ENCODE data around the gene POLR2F. TPM values are rescaled to one million over a fixed set of nuclear protein-coding genes. Genes with fewer than 3 reads are reported as not detected.
"Not testable (repeated sequence)": the region's sequence is repeated elsewhere in the genome, so short reads cannot be mapped to it uniquely, and the experiment has no call there.

The POLR2F gene
- total RNA-seq, 2 experiments from 2014 or later, result 131 to 140 TPM

GRCh38 chr22:37957232-37957631 lies 3.7 kb downstream of the POLR2F start:
- Mint-ChIP-seq H3K9me3 (no peaks in the 10 kb centered on the region), H3K4me3 (no peak overlapping the region), H3K27ac (no peak overlapping the region), H3K4me1 (peaks cover 24% of the 10 kb centered on the region), H3K36me3 (peaks cover 29% of the 10 kb centered on the region), H3K27me3 (peaks cover 7% of the 10 kb centered on the region)
- DNase-seq, result no peak

GRCh38 chr22:37959231-37959825 lies 5.8 kb downstream of the POLR2F start:
- no peak for DNase-seq
- Mint-ChIP-seq H3K36me3 (peaks cover 33% of the 10 kb centered on the region), H3K4me1 (peaks cover 17% of the 10 kb centered on the region), H3K27me3 (no peaks in the 10 kb centered on the region), H3K4me3 (no peak overlapping the region), H3K9me3 (no peaks in the 10 kb centered on the region), H3K27ac (no peak overlapping the region)

GRCh38 chr22:37961062-37961461 lies 7.6 kb downstream of the POLR2F start:
- Mint-ChIP-seq H3K27ac (no peak overlapping the region), H3K4me1 (peaks cover 13% of the 10 kb centered on the region), H3K4me3 (no peak overlapping the region), H3K27me3 (no peaks in the 10 kb centered on the region), H3K9me3 (no peaks in the 10 kb centered on the region), H3K36me3 (peaks cover 36% of the 10 kb centered on the region)
- DNase-seq, result no peak

- H3K4me3 Mint-ChIP-seq, result no peak overlapping the region
- peaks cover 21% of the 10 kb centered on the region for H3K36me3 Mint-ChIP-seq
- no peak for DNase-seq
- H3K27ac Mint-ChIP-seq, result no peak overlapping the region
- H3K9me3 Mint-ChIP-seq, result no peaks in the 10 kb centered on the region
- no peaks in the 10 kb centered on the region for H3K27me3 Mint-ChIP-seq
- peaks cover 4% of the 10 kb centered on the region for H3K4me1 Mint-ChIP-seq
Observed at GRCh38 chr22:37965940-37966664, 12.6 kb downstream of the POLR2F start.

GRCh38 chr22:37967147-37967546 lies 13.6 kb downstream of the POLR2F start:
- Mint-ChIP-seq H3K36me3 (peaks cover 18% of the 10 kb centered on the region), H3K9me3 (no peaks in the 10 kb centered on the region), H3K4me1 (peaks cover 4% of the 10 kb centered on the region), H3K27me3 (no peaks in the 10 kb centered on the region), H3K27ac (no peak overlapping the region), H3K4me3 (no peak overlapping the region)
- no peak for DNase-seq

- Mint-ChIP-seq H3K36me3 (peaks cover 16% of the 10 kb centered on the region), H3K27me3 (no peaks in the 10 kb centered on the region), H3K4me3 (no peak overlapping the region), H3K4me1 (peaks cover 4% of the 10 kb centered on the region), H3K9me3 (no peaks in the 10 kb centered on the region), H3K27ac (no peak overlapping the region)
- DNase-seq, result no peak
Observed at GRCh38 chr22:37967637-37968451, 14.3 kb downstream of the POLR2F start.

GRCh38 chr22:37968452-37969251 lies 15.2 kb downstream of the POLR2F start:
- Mint-ChIP-seq H3K9me3 (no peaks in the 10 kb centered on the region), H3K4me3 (no peak overlapping the region), H3K36me3 (peaks cover 16% of the 10 kb centered on the region), H3K4me1 (peaks cover 4% of the 10 kb centered on the region), H3K27me3 (no peaks in the 10 kb centered on the region), H3K27ac (no peak overlapping the region)
- DNase-seq, result no peak

GRCh38 chr22:37970864-37971263 lies 17.4 kb downstream of the POLR2F start:
- H3K27me3 Mint-ChIP-seq, result no peaks in the 10 kb centered on the region
- H3K27ac Mint-ChIP-seq, result no peak overlapping the region
- H3K4me3 Mint-ChIP-seq, result no peak overlapping the region
- H3K36me3 Mint-ChIP-seq, result peaks cover 10% of the 10 kb centered on the region
- H3K4me1 Mint-ChIP-seq, result no peaks in the 10 kb centered on the region
- DNase-seq, result no peak
- H3K9me3 Mint-ChIP-seq, result no peaks in the 10 kb centered on the region

GRCh38 chr22:37971475-37972434 lies 18.3 kb downstream of the POLR2F start:
- Mint-ChIP-seq H3K27me3 (no peaks in the 10 kb centered on the region), H3K27ac (no peak overlapping the region), H3K36me3 (peaks cover 10% of the 10 kb centered on the region)

GRCh38 chr22:37972527-37972926 lies 19.0 kb downstream of the POLR2F start:
- no peak overlapping the region for H3K27ac Mint-ChIP-seq
- H3K4me3 Mint-ChIP-seq, result no peak overlapping the region
- no peaks in the 10 kb centered on the region for H3K4me1 Mint-ChIP-seq
- peaks cover 8% of the 10 kb centered on the region for H3K36me3 Mint-ChIP-seq
- H3K9me3 Mint-ChIP-seq, result no peaks in the 10 kb centered on the region
- no peaks in the 10 kb centered on the region for H3K27me3 Mint-ChIP-seq
- DNase-seq, result no peak

More at GRCh38 chr22:37971475-37972434, 18.3 kb downstream of the POLR2F start:
- Mint-ChIP-seq H3K4me3 (no peak overlapping the region), H3K4me1 (no peaks in the 10 kb centered on the region), H3K9me3 (no peaks in the 10 kb centered on the region)
- DNase-seq, result no peak

GRCh38 chr22:37973271-37974170 lies 20.0 kb downstream of the POLR2F start:
- no peaks in the 10 kb centered on the region for H3K9me3 Mint-ChIP-seq
- no peak overlapping the region for H3K4me3 Mint-ChIP-seq
- DNase-seq, result no peak
- no peak overlapping the region for H3K27ac Mint-ChIP-seq
- H3K36me3 Mint-ChIP-seq, result peaks cover 5% of the 10 kb centered on the region
- H3K27me3 Mint-ChIP-seq, result no peaks in the 10 kb centered on the region
- no peaks in the 10 kb centered on the region for H3K4me1 Mint-ChIP-seq

GRCh38 chr22:37975153-37975552 lies 21.7 kb downstream of the POLR2F start:
- DNase-seq, result no peak
- Mint-ChIP-seq H3K27me3 (no peaks in the 10 kb centered on the region), H3K36me3 (no peaks in the 10 kb centered on the region), H3K27ac (no peak overlapping the region), H3K4me1 (no peaks in the 10 kb centered on the region), H3K9me3 (no peaks in the 10 kb centered on the region), H3K4me3 (no peak overlapping the region)

GRCh38 chr22:37976022-37976421 lies 22.5 kb downstream of the POLR2F start:
- not testable (repeated sequence) for H3K4me1 Mint-ChIP-seq, H3K9me3 Mint-ChIP-seq, H3K27ac Mint-ChIP-seq, H3K27me3 Mint-ChIP-seq, H3K4me3 Mint-ChIP-seq, H3K36me3 Mint-ChIP-seq, DNase-seq

Data from activated naive CD8-positive, alpha-beta T cell treated with anti-CD3 and anti-CD28 coated beads for 36 hours (primary cell).